ENCODE measurements around the gene LGMN.
A peak's percentile ranks its signal among the peaks of the same experiment; 100 is the strongest.

The LGMN gene

DNA sequence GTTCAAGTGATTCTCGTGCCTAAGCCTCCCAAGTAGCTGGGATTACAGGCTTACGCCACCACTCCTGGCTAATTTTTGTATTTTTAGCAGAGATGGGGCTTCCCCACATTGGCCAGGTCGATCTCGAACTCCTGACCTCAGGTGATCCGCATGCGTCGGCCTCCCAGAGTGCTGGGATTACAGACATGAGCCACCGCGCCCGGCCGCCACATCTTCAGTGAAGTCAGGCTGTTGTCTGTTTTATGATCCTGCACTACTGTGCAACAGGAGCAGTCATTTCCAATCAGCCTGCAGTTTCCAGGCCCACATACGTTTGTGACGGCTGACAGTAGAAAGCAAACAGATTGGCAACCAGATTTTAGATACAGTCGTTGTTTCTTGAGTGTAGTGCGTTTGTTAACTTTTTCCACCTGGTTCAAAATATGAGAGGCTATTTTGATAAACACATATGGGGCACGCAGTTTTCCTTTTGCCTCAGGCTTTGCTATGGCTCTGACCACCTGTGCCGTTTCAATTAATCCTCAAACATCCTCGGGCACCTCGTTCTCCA, 74.8 kb downstream of the LGMN start:
- no peak for DNase-seq (ENCODE audit: low read depth in 1 of 2, low spot score in 1 of 2)
- no peak for TF ChIP-seq POLR2AphosphoS5 (IDR thresholded peaks at IDR 0.05; ENCODE audit: low read depth)
- TF ChIP-seq GABPA (IDR thresholded peaks at IDR 0.05; ENCODE audit: low read depth) = no peak
- TF ChIP-seq, protein P1, sequence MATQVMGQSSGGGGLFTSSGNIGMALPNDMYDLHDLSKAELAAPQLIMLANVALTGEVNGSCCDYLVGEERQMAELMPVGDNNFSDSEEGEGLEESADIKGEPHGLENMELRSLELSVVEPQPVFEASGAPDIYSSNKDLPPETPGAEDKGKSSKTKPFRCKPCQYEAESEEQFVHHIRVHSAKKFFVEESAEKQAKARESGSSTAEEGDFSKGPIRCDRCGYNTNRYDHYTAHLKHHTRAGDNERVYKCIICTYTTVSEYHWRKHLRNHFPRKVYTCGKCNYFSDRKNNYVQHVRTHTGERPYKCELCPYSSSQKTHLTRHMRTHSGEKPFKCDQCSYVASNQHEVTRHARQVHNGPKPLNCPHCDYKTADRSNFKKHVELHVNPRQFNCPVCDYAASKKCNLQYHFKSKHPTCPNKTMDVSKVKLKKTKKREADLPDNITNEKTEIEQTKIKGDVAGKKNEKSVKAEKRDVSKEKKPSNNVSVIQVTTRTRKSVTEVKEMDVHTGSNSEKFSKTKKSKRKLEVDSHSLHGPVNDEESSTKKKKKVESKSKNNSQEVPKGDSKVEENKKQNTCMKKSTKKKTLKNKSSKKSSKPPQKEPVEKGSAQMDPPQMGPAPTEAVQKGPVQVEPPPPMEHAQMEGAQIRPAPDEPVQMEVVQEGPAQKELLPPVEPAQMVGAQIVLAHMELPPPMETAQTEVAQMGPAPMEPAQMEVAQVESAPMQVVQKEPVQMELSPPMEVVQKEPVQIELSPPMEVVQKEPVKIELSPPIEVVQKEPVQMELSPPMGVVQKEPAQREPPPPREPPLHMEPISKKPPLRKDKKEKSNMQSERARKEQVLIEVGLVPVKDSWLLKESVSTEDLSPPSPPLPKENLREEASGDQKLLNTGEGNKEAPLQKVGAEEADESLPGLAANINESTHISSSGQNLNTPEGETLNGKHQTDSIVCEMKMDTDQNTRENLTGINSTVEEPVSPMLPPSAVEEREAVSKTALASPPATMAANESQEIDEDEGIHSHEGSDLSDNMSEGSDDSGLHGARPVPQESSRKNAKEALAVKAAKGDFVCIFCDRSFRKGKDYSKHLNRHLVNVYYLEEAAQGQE (IDR thresholded peaks at IDR 0.05; ENCODE audit: insufficient replicate concordance, low read depth) = no peak
- TF ChIP-seq SPI1 (IDR thresholded peaks at IDR 0.05; ENCODE audit: borderline replicate concordance, low read depth) = no peak
- TF ChIP-seq, protein P2, sequence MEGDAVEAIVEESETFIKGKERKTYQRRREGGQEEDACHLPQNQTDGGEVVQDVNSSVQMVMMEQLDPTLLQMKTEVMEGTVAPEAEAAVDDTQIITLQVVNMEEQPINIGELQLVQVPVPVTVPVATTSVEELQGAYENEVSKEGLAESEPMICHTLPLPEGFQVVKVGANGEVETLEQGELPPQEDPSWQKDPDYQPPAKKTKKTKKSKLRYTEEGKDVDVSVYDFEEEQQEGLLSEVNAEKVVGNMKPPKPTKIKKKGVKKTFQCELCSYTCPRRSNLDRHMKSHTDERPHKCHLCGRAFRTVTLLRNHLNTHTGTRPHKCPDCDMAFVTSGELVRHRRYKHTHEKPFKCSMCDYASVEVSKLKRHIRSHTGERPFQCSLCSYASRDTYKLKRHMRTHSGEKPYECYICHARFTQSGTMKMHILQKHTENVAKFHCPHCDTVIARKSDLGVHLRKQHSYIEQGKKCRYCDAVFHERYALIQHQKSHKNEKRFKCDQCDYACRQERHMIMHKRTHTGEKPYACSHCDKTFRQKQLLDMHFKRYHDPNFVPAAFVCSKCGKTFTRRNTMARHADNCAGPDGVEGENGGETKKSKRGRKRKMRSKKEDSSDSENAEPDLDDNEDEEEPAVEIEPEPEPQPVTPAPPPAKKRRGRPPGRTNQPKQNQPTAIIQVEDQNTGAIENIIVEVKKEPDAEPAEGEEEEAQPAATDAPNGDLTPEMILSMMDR (IDR thresholded peaks at IDR 0.05; ENCODE audit: insufficient read depth, low read length) = no peak
- Histone ChIP-seq H3K27me3 (ENCODE audit: insufficient read depth, poor library complexity, severe bottlenecking) (no peaks in the 10 kb centered on the region), H3K27ac (replicated peaks) (0 out of 2 replicates have a peak overlapping the region, but pooled peaks have one; percentile 7), H3K4me3 (replicated peaks; ENCODE audit: insufficient read depth, low read length) (no peak overlapping the region)

DNA sequence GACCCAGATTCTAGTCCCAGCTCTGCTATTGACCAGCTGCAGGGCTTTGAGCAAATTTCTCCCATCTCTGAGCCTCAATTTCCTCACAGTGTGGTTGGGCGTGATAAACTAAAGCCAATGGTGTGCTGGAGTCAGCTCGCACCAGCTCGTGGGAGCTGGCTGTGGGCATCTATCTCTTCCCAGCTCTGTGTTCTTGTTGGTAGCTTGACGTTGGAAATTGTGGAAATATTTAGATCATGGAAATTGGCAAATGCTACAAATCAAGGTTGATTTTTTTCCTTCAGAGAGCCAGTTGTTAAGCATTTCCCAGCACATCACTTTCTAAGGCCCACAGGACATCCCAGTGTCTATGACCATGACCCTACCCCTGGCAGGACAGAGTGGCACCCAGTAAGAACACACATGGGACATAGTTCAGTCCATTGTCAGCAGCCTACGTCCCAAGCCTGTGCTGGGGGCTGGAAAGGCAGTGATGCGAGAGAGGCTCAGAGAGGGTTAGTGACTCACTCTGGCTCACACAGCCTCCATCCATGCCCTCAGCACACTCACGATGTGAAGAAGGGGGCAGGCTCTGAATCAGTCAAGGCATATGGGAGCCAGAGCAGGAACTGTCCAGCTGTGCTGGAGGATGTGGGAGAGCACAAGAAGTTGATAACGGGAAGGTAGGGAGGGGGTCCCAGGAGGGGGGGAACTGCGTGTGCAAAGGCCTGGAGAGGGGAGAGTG, 77.6 kb downstream of the LGMN start:
- TF ChIP-seq, protein P1 (IDR thresholded peaks at IDR 0.05; ENCODE audit: insufficient replicate concordance, low read depth) = no peak
- TF ChIP-seq GABPA (IDR thresholded peaks at IDR 0.05; ENCODE audit: low read depth) = no peak
- TF ChIP-seq POLR2AphosphoS5 (IDR thresholded peaks at IDR 0.05; ENCODE audit: low read depth) = peak; percentile 26; the same call in 1 of the 2 replicates
- TF ChIP-seq, protein P2 (IDR thresholded peaks at IDR 0.05; ENCODE audit: insufficient read depth, low read length) = no peak
- no peak for TF ChIP-seq SPI1 (IDR thresholded peaks at IDR 0.05; ENCODE audit: borderline replicate concordance, low read depth)
- no peak overlapping the region for H3K4me3 ChIP-seq (replicated peaks; ENCODE audit: insufficient read depth, low read length)
- peak overlapping the region; percentile 90; the same call in 1 of the 2 replicates for H3K27ac ChIP-seq (replicated peaks)
- DNase-seq (ENCODE audit: low read depth in 1 of 2, low spot score in 1 of 2) = no peak
- no peaks in the 10 kb centered on the region for H3K27me3 ChIP-seq (ENCODE audit: insufficient read depth, poor library complexity, severe bottlenecking)

DNA sequence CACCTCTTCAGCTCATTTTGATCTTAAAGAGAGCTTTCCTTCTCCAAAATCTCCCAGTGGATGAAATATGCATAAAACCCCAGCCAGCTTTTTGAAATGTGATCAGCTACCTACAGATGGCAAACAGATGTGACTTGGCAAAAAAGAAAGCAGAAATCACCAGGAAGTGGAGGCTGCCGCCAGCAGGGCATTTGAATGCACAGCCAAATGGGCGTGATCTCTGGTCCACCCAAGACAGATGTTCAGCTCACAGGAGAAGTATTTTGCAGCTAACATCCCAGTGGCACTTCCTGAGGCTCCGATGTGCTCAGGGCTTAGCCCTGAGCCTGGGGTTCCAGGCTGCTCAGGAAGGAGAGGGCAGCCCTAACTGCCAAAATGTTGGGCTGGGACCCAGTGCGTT, 78.3 kb downstream of the LGMN start:
- Histone ChIP-seq H3K27ac (replicated peaks) (peak overlapping the region; percentile 90), H3K4me3 (replicated peaks; ENCODE audit: insufficient read depth, low read length) (no peak overlapping the region), H3K27me3 (ENCODE audit: insufficient read depth, poor library complexity, severe bottlenecking) (no peaks in the 10 kb centered on the region)
- DNase-seq (ENCODE audit: low read depth in 1 of 2, low spot score in 1 of 2) = peak in 1 of 2 experiments; percentile 82
- TF ChIP-seq SPI1 (IDR thresholded peaks at IDR 0.05; ENCODE audit: borderline replicate concordance, low read depth) = peak; percentile 32; the same call in 1 of the 2 replicates
- TF ChIP-seq, protein P2 (IDR thresholded peaks at IDR 0.05; ENCODE audit: insufficient read depth, low read length) = no peak
- peak; percentile 59 for TF ChIP-seq POLR2AphosphoS5 (IDR thresholded peaks at IDR 0.05; ENCODE audit: low read depth)
- TF ChIP-seq, protein P1 (IDR thresholded peaks at IDR 0.05; ENCODE audit: insufficient replicate concordance, low read depth) = no peak
- TF ChIP-seq GABPA (IDR thresholded peaks at IDR 0.05; ENCODE audit: low read depth) = peak; percentile 72
